ENCODE data around the gene CHPF.

The CHPF gene

DNA sequence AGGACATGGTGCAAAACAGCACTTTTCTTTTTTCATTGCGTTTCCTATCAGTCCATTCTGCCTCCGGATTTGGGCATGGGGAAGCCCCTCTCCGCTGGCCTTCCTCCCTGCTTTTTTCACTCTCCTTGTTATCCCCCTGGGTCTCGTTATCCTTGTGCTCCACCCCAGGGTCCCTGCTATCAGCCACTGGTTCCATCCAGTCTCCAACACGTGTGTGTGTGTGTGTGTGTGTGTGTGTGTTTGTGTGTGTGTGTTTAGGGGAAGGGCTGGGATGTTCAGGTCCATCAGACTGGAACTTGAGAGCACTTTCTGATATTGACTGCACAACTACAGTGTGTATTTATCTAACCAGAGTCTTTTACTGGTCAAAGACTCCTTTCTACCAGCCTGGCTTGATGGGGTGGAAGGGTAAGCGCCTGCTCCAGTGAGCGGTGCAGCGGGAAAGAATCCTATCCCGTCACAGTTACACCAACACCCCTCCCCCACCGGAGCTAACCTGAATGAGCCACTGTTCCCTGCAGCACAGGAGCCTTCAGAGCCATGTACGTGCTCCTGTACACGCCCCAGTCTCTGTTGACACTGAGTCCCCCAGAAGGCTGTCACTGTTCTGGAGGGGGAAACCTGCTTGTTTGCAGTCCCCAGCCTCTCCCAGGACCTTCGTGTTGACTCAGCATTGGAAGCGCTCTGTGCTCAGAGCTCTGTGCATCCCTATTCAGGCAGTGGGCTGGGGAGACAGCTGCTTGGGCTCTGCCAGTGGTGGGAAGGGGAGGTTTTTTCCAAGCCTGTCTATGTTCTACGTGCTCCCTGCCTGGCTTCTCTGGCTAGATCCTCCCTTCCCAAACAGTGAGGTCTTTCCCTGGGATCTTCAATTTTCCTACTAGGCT lies 33.1 kb upstream of the CHPF start:
- DNase-seq (ENCODE audit: low read depth, low spot score), result no peak
- H3K9me3 ChIP-seq (ENCODE audit: insufficient read depth, low read length), result no peaks in the 10 kb centered on the region
- no peaks in the 10 kb centered on the region for H3K36me3 ChIP-seq (ENCODE audit: insufficient read depth, insufficient read length, low read length)
- H3K4me1 ChIP-seq (ENCODE audit: insufficient read depth, insufficient read length), result peaks cover 29% of the 10 kb centered on the region
- TF ChIP-seq ZNF274 (IDR thresholded peaks at IDR 0.05; ENCODE audit: low read depth, low read length) (no peak), YY1 (IDR thresholded peaks at IDR 0.05; ENCODE audit: insufficient read depth, insufficient read length) (no peak), SUZ12 (IDR thresholded peaks at IDR 0.05; ENCODE audit: extremely low read depth, insufficient read depth, insufficient read length) (no peak)
- H3K27me3 ChIP-seq (ENCODE audit: insufficient read depth, insufficient read length), result no peaks in the 10 kb centered on the region
- H3K4me3 ChIP-seq (ENCODE audit: insufficient read length, low read depth), result no peak overlapping the region
- H3K9ac ChIP-seq (ENCODE audit: insufficient read length, low read depth), result peak overlapping the region; percentile 39

GRCh38 chr2:219575566-219576504 lies 32.2 kb upstream of the CHPF start:
- H3K4me3 ChIP-seq (ENCODE audit: insufficient read length, low read depth), result no peak overlapping the region
- no peaks in the 10 kb centered on the region for H3K27me3 ChIP-seq (ENCODE audit: insufficient read depth, insufficient read length)
- H3K36me3 ChIP-seq (ENCODE audit: insufficient read depth, insufficient read length, low read length), result no peaks in the 10 kb centered on the region
- no peak overlapping the region for H3K9ac ChIP-seq (ENCODE audit: insufficient read length, low read depth)
- H3K4me1 ChIP-seq (ENCODE audit: insufficient read depth, insufficient read length), result peaks cover 30% of the 10 kb centered on the region
- no peak for TF ChIP-seq YY1 (IDR thresholded peaks at IDR 0.05; ENCODE audit: insufficient read depth, insufficient read length)
- TF ChIP-seq ZNF274 (IDR thresholded peaks at IDR 0.05; ENCODE audit: low read depth, low read length), result no peak
- TF ChIP-seq SUZ12 (IDR thresholded peaks at IDR 0.05; ENCODE audit: extremely low read depth, insufficient read depth, insufficient read length), result no peak
- DNase-seq (ENCODE audit: low read depth, low spot score), result no peak
- H3K9me3 ChIP-seq (ENCODE audit: insufficient read depth, low read length), result no peaks in the 10 kb centered on the region

GRCh38 chr2:219574484-219575311 lies 31.1 kb upstream of the CHPF start:
- peak overlapping the region; percentile 38 for H3K9ac ChIP-seq (ENCODE audit: insufficient read length, low read depth)
- TF ChIP-seq ZNF274 (IDR thresholded peaks at IDR 0.05; ENCODE audit: low read depth, low read length) (no peak), SUZ12 (IDR thresholded peaks at IDR 0.05; ENCODE audit: extremely low read depth, insufficient read depth, insufficient read length) (no peak), YY1 (IDR thresholded peaks at IDR 0.05; ENCODE audit: insufficient read depth, insufficient read length) (no peak)
- H3K27me3 ChIP-seq (ENCODE audit: insufficient read depth, insufficient read length), result no peaks in the 10 kb centered on the region
- peaks cover 33% of the 10 kb centered on the region for H3K4me1 ChIP-seq (ENCODE audit: insufficient read depth, insufficient read length)
- no peak overlapping the region for H3K4me3 ChIP-seq (ENCODE audit: insufficient read length, low read depth)
- H3K36me3 ChIP-seq (ENCODE audit: insufficient read depth, insufficient read length, low read length), result peaks cover 5% of the 10 kb centered on the region
- DNase-seq (ENCODE audit: low read depth, low spot score), result no peak
- H3K9me3 ChIP-seq (ENCODE audit: insufficient read depth, low read length), result no peaks in the 10 kb centered on the region

DNA sequence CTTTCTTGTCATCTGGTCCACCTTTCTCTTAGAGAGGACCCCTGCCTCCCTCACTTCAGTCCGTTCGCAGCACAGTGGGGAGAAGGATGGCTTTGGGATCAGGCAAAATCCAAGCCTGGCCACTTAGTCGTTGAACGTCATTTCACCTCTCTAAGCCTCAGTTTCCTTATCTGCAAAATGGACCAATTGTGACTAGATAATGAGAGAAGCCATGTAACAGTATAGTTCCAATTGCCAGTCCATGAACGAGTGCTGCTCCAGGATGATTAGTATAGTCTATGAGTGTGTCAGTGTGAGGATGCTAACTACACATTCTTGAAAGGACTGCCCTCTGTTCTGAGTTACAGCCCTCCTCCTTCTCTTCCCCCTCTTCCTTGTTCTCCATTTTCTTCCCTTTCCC lies 29.6 kb upstream of the CHPF start:
- Histone ChIP-seq H3K9me3 (ENCODE audit: insufficient read depth, low read length) (no peaks in the 10 kb centered on the region), H3K9ac (ENCODE audit: insufficient read length, low read depth) (no peak overlapping the region), H3K4me3 (ENCODE audit: insufficient read length, low read depth) (no peak overlapping the region), H3K27me3 (ENCODE audit: insufficient read depth, insufficient read length) (no peaks in the 10 kb centered on the region), H3K36me3 (ENCODE audit: insufficient read depth, insufficient read length, low read length) (peaks cover 18% of the 10 kb centered on the region), H3K4me1 (ENCODE audit: insufficient read depth, insufficient read length) (peaks cover 30% of the 10 kb centered on the region)
- DNase-seq (ENCODE audit: low read depth, low spot score), result no peak
- TF ChIP-seq SUZ12 (IDR thresholded peaks at IDR 0.05; ENCODE audit: extremely low read depth, insufficient read depth, insufficient read length), result no peak
- TF ChIP-seq YY1 (IDR thresholded peaks at IDR 0.05; ENCODE audit: insufficient read depth, insufficient read length), result no peak
- TF ChIP-seq ZNF274 (IDR thresholded peaks at IDR 0.05; ENCODE audit: low read depth, low read length), result no peak

DNA sequence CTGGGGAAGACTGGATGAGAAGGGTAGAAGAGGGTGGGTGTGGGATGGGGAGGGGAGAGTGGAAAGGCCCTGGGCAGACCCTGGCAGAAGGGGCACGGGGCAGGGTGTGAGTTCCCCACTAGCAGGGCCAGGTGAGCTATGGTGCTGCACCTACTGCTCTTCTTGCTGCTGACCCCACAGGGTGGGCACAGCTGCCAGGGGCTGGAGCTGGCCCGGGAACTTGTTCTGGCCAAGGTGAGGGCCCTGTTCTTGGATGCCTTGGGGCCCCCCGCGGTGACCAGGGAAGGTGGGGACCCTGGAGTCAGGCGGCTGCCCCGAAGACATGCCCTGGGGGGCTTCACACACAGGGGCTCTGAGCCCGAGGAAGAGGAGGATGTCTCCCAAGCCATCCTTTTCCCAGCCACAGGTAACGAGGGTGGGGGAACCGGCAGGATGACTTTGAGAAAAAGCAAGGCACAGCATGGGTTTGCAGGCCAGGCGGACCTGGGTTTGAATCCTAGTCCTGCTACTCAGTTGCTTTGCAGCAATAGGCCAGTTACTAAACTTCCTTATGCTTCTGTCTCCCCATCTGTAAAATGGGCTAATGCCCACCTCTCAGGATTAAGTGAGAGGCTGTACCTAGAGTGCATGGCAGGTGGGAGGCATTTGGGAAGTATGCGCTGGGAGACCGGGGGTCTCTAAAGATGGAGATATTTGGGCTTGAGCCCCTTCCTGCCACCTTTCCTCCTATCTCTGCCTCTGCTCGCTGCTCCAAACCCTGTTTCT lies 28.8 kb upstream of the CHPF start, which contains the start of gene INHA:
INHA (plus strand) TSS at position 74 of the 765 bp plus-strand sequence; CDS start at position 139, 65 bp downstream.
- peaks cover 31% of the 10 kb centered on the region for H3K4me1 ChIP-seq (ENCODE audit: insufficient read depth, insufficient read length)
- no peaks in the 10 kb centered on the region for H3K27me3 ChIP-seq (ENCODE audit: insufficient read depth, insufficient read length)
- H3K9ac ChIP-seq (ENCODE audit: insufficient read length, low read depth), result peak within 1 kb of the TSS; percentile 95
- TF ChIP-seq ZNF274 (IDR thresholded peaks at IDR 0.05; ENCODE audit: low read depth, low read length) (no peak), YY1 (IDR thresholded peaks at IDR 0.05; ENCODE audit: insufficient read depth, insufficient read length) (no peak), SUZ12 (IDR thresholded peaks at IDR 0.05; ENCODE audit: extremely low read depth, insufficient read depth, insufficient read length) (no peak)
- no peak for DNase-seq (ENCODE audit: low read depth, low spot score)
- peaks cover 26% of the 10 kb centered on the region for H3K36me3 ChIP-seq (ENCODE audit: insufficient read depth, insufficient read length, low read length)
- H3K9me3 ChIP-seq (ENCODE audit: insufficient read depth, low read length), result no peaks in the 10 kb centered on the region
- H3K4me3 ChIP-seq (ENCODE audit: insufficient read length, low read depth), result peak within 1 kb of the TSS; percentile 81
